HG02588 (cell line): ENCODE measurements around the gene NCBP1.
"Not testable (repeated sequence)": the region's sequence is repeated elsewhere in the genome, so short reads cannot be mapped to it uniquely, and the experiment has no call there.

Experiments used
- ATAC-seq: cut with Tn5 transposase; IDR thresholded peaks from one replicate; pipeline ENCODE4 v1.9.1; 2021; ENCODE audit warnings: mild to moderate bottlenecking, moderate library complexity; ENCODE audit not compliant: unreplicated experiment

NCBP1 gene, protein sequence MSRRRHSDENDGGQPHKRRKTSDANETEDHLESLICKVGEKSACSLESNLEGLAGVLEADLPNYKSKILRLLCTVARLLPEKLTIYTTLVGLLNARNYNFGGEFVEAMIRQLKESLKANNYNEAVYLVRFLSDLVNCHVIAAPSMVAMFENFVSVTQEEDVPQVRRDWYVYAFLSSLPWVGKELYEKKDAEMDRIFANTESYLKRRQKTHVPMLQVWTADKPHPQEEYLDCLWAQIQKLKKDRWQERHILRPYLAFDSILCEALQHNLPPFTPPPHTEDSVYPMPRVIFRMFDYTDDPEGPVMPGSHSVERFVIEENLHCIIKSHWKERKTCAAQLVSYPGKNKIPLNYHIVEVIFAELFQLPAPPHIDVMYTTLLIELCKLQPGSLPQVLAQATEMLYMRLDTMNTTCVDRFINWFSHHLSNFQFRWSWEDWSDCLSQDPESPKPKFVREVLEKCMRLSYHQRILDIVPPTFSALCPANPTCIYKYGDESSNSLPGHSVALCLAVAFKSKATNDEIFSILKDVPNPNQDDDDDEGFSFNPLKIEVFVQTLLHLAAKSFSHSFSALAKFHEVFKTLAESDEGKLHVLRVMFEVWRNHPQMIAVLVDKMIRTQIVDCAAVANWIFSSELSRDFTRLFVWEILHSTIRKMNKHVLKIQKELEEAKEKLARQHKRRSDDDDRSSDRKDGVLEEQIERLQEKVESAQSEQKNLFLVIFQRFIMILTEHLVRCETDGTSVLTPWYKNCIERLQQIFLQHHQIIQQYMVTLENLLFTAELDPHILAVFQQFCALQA

DNA sequence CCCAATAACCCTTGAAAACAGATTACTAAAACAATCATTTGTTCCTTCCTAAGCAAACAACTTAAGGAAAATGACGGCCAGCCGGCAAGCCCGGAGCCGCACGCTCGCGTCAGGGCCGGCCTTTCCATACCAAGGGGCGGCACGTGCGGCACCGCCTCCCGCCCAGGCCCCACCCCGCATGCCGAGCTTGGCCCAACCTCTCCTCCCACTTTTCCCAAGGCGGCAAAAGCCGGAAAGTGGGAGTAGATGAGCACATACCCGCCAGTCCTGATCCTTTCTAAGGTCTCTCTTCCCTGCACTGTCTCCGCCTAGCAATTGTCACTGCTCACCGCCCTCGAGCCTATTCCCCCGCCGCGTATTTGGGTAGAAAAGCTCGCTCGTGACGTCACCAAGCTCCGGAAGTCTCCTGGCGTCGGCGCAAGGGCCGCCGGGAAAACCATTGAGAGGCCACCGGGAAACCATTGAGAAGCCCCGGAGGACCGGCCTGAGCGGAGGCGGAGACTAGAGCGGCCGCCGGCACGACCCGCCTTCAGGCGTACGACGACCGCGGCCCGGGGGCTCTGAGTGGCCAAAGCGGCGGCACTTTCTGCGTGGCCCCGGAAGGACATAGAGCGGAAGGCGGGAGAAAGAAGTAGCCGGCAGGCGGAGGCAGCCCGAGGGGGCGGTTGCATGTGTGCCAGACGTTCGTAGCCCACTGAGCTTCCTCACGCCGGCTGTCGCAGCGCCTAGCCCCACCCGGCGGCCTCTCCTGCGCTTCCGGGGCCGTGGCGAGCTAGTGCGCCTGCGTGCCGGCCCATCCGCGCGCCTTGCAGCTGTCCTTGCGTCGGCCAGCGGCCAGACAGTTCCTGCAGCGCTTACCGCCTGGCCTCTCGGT is at the start of gene NCBP1, which contains the start of gene TSTD2:
Gene NCBP1 (plus strand): TSS at position 837 of the 874 bp plus-strand sequence. CDS start 61 bp downstream, outside the sequence.
Gene TSTD2 (minus strand): TSS at position 384 of the 874 bp plus-strand sequence. CDS start 5,806 bp downstream, outside the sequence.
- ATAC-seq = peak; percentile 87

DNA sequence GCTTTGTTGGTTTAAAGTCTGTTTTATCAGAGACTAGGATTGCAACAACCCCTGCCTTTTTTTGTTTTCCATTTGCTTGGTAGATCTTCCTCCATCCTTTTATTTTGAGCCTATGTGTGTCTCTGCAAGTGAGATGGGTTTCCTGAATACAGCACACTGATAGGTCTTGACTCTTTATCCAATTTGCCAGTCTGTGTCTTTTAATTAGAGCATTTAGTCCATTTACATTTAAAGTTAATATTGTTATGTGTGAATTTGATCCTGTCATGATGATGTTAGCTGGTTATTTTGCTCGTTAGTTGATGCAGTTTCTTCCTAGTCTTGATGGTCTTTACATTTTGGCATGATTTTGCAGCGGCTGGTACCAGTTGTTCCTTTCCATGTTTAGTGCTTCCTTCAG is 48.8 kb upstream of the NCBP1 start:
- not testable (repeated sequence) for ATAC-seq

DNA sequence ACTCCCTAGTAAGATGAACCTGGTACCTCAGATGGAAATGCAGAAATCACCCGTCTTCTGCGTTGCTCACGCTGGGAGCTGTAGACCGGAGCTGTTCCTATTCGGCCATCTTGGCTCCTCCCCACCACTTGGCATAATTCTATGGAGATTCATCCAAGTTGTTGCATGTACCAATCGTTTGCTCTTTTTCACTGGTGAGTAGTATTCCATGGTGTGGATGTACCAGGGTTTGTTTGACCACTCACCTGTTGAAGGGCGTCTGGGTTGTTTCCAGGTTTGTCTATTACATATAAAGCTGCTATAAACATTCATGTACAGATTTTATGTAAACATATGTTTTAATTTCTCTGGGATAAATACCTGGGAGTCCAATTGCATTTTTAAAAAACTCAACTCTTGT is 46.7 kb upstream of the NCBP1 start:
- not testable (repeated sequence) for ATAC-seq

DNA sequence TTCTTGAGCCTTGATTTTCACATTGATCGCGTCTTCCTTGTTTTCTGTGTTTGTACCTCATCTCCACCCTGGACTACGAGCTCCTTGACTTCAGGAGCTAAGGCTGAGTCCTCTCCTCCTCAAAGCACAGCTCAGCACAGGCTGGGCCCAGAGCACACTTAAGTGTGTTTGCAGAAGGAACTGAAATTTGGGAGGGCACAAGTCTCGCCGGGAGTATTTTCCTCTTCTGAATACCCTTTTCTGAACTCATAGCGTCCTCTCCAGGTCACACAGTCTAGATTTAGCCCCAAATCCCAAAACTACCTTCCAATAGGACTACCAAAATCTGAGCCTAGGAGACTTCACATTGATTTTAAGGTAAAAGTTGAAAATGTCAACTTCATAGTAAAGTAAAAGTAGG is 42.1 kb upstream of the NCBP1 start:
- no peak for ATAC-seq

DNA sequence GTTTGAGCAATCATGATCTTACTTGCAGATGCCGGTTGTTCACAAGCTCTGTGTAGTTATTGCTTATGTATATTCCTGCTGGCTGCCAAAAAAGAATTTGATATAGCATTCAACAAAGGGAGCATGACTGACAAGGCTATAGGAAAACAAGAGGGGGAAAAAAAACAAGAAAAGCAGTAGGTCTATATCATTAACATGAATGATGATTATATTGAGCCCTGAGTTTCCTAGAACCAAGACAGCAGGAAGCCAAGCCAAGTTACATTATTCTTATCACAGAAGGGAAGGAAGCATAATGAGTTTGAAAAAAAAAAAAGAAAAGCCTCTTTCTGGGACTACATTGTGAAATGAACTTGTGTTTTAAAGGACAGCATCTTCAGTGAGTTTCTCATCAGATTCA is 41.5 kb upstream of the NCBP1 start:
- no peak for ATAC-seq

DNA sequence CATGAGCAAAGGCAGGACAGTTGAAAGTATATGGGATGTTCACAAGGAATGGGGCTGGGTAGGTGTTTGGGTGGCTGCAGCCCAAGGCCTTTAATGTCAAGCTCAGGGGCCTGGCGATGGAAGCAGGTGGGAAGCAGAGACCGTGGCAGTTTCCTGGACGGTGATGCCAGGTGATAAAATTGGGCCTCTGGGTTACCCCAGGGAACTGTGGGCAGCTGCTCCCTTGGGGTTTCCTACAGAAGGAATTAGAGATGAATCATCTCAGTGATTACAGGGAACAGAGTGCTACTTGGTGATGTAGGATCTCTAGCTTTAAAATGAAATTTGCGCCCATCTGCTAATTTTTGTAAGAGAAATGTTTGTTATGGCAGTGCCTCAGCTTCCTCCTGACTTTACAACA is 39.7 kb upstream of the NCBP1 start:
- no peak for ATAC-seq

DNA sequence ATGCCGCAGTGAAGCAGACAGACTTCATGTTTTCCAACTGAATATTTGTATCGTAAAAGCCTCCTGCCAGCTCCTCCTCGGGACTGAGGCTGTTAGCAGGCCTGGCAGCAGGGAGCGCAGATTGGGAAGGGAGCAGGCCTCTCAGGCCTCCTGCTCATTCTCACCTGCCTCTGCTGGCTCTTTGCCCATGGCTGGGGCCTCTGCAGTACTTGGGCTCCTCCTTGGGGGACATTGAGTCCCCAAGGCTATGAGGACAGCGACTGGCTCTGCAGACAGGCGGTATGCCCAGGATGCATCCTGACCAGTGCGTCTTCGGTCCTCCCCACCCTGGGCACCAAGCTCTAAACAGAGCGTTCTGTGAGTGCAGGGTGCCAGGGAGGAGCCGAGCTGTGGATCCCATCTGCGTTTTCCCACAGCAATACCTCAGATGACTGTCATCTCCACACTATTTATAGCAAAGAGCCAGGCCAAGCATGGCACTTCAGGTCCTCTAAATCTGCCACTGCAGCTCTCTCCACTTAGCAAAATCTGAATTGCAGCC is 39.2 kb upstream of the NCBP1 start:
- ATAC-seq = no peak

DNA sequence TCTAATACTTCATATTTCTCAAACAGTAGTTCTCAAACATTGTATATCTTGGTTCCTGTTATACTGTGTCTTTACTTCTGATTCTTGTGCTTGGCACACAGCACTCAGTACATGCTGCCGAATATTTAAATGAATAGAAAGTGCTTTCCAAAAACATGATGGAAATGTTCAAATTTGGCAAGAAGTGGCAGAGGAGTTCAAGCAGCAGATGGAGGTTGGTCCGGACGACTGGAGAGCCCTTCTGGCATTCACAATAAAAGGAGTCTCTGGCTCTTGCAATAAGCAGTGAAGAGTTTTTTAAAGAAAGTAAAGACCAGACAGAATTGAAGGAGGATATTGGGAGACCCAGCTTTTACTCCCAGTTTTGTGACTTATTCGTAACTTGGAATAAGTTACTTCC is 36.7 kb upstream of the NCBP1 start:
- no peak for ATAC-seq

DNA sequence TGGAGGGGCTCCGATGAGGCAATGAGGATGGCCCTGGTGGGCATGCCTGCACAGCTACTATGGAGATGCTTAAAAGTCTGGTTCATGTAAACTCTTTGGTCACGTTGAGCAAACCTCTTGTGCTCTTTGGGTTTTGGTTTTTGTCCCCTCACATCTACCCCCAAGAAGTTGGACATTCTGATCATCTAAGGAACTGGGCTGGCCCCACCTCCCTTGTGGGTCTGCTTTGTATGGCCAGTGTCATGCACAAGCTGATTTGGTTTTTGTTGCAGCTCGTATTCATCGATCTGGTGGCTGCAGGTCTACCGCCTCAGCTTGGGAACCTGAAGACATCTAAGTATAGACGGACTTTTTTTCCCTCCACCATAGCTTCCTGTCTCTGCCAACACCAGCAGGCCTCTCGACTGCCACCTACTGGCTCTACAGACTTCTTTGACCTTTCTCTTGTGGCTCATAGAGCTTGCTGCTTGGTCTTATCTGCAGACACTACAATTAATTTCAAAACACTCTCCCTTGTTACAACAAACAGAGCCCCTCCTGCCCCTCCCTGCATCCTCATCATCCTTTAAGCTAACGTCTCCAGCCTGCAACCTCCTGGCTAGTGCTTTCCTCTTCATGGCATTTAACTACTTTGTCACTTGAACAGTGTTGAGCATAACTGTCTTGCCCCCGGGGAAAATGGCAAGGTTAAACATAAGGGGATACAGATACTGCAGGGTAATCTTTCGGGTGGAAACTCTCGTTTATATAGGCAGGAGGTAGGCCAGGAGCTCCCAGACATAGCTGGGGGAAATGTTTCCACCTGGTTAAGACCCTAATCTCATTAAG is 34.9 kb upstream of the NCBP1 start:
- peak; percentile 70 for ATAC-seq

DNA sequence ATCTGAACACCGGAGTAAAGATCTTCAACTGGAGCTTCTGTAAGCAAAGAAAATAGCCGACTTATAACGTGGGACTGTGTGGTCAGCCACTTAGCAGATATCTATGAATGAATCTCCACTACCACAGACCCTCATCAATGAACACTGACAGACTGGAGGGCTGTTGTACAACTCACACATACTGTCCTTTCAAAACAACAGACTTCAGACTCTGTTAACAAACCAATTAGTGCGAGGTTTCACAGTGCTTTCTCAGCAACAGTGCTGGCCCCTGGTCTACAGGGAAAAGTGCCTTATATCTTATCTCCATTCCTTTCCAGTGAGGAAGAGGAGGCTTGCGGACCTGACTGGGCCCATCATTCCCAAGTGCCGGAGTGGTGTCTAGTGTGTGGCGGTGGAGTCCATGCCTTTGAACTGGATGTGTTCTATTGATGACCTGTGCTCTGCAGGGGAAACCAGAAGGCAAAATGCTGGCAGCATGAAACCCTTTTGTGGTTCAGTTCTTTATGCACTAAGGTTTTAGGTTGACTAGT is 34.2 kb upstream of the NCBP1 start:
- no peak for ATAC-seq

DNA sequence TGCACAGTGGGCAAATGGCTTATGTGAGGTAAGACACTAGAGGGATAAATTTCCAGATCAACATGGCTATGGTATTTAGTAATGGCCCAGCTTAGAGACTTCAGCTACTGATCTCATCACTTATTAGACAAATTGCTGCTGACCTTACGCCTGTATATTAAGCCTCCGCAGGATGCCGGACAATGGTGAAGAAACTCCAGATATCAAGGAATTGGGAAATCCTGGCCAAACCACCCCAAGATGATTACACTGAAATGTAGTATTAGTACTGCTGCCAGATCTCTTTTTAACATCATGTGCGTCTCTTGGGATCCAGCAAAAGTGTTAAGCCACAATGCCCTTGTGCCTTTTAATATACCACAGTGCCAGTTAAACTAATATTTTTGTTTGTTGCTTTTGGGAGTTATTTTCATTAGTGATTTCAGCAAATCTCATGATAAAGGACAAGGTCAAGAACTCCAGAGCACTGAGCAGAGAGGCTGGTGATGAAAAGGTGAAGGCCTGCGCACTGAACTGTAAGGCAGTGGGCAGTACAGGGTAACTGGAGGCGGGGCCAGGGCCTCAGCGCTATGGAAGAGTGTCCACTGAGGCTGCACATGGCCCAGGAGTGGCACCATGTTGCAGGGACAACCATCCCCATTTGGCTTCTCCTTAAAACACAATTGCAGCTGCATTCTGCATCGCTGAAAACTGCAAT is 32.9 kb upstream of the NCBP1 start:
- no peak for ATAC-seq

DNA sequence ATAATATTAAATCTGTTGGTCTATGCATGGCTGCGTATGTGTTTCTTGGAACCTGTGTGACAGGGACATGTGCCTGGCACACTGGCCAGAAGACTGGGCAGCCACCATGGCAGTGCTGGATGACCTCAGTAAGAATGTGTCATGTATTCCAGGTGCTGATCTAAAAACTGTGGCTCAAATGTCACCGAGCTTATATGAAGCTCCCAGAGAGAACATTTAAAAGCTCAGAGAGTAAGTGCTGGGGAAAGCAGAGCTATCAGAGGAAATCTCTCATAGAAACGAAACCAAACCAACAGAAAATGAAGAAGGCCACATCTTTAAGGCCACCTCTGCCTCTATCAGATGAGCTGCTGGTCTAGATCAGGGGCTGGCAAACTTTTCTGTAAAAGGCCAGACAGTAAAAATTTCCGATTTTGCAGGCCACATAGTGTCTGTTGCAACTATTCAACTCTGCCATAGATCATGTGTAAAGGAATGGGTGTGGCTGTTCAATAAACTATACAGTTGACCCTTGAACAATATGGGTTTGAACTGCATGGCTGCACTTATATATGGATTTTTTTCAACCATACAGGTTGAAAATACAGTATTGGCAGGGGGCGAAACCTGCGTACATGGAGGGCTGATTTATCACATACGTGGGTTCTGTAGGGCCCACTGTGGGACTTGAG is 32.3 kb upstream of the NCBP1 start:
- ATAC-seq = no peak

DNA sequence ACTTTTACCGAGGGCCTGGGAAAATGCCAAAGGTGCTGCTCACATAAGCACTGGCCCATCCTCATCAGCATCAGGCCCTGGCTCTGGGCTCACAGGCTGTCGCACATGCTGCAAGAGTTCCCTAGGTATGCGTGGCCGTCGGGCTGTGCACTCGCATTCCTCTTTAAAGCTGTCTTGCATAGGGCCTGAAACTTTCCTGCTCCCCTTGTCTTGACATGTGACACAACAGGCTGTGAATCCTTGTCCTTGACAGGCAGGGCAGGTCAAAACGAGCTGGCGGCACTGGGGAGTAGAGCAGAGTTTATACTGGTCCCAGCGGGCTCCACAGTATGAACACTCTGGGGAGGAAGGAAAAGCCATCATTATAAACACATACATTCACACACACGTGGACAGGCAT is 31.2 kb upstream of the NCBP1 start:
- no peak for ATAC-seq

DNA sequence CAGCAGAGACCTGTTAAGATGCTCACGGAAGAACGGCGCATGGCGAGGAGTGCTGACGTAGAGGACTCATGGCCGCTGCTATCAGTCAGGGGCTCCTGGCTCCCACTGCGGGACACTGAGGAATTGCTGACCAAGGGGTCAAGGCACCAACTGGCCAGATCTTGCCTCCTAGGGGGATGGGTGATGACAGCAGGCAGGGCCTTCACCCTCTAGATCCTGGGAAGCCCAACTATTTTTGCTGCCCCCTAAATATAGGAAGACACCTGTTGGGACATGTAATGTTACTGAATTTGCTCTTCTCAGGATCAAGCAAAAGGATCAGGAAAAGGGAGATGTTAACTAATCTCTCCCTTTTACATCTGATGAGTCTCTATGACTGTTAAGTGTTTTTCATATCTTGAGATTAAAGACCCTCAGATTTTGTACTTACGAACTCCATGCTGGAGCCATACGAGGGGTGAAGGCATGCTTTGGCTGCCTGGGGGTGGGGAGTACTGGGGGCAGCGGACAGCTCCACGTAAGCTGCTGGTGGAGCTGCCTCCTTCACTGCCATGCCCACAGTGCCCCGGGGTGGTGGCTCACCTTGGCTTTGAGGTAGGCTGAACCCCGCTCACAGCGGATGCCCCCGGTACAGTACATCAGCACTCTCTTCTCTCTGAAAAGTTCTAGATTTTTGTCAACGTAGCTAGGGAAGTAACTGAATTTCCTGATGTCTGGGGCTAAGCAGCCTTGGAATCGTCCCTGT is 28.5 kb upstream of the NCBP1 start:
- no peak for ATAC-seq

DNA sequence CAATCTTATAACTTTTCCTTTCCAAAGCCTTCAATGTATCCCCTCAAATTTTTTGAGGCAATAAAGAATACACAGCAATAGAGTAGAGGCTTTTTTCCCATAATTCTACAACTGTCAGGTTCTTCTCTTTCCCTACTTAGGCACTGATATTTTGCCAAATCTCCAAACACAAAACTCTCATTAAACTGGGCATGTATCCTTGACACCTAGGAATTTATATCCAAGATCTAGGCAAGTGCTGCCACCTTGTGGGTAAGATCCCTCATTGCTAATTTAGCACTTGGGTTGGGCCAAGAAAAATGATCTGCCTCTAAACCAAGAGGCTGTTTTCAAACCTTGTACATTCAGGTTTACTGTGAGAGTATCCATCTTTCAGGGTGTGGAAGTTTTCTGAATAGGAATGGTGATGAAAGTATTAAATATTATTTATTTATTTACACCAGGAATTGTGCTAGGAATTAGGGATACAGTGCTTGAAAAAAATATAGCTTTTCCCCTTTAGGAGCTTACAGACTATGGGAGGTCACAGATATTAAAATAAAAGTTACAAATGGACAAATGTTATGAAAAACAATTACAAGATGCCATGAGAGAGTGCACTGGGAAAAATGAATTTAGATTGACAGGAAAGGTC is 18.1 kb upstream of the NCBP1 start:
- no peak for ATAC-seq

DNA sequence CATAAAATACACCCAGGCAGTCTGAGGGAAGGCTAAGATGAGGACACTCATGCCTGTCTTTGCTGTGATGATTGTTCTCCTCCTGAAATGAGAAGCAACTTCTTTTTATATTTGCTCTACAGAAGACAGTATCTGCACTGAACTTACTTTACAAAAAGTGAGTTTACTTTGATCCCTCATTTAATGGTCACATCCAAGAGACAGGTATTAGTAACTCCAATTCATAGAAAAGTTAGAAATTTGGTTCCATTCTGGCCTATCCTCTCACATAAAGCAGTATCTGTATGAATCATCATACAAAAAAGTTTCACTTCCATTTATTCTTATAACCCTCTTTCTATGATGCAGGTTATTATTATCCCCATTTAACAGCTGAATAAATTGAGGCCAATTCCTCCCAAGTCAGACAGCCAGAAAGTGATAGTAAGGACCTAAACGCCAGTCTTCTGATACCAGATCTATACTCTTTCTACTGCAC is 15.6 kb upstream of the NCBP1 start:
- ATAC-seq = no peak

DNA sequence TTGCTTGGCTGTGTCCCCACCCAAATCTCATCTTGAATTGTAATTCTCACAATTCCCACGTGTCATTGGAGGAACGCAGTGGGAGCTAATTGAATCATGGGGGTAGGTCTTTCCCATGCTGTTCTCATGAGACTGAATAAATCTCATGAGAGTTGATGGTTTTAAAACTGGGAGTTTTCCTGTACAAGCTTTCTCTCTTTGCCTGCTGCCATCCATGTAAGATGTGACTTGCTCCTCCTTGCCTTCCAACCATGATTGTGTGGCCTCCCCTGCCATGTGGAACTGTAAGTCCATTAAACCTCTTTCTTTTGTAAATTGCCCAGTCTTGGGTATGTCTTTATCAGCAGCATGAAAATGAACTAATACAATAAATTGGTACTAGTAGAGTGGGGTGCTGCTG is 13.6 kb upstream of the NCBP1 start:
- not testable (repeated sequence) for ATAC-seq
